Forelimb muscle (tissue), 1 donor: ENCODE results near the gene BBLN. TPM values are rescaled to one million over a fixed set of nuclear protein-coding genes. Genes with fewer than 3 reads are reported as not detected.

Experiments
- DNase-seq: peaks from one replicate; pipeline ENCODE4 v3.0.0-alpha.2; 2013; ENCODE audit warnings: low read depth
- polyA plus RNA-seq: library from polyadenylated mRNA; unstranded; fragments of 120-200 nt; gene quantifications from one replicate; pipeline ENCODE4 v1.2.1, GENCODE V29; 2013; ENCODE audit not compliant: insufficient read length

Gene BBLN
- polyA plus RNA-seq, 1 donor: 28.3 TPM

DNA sequence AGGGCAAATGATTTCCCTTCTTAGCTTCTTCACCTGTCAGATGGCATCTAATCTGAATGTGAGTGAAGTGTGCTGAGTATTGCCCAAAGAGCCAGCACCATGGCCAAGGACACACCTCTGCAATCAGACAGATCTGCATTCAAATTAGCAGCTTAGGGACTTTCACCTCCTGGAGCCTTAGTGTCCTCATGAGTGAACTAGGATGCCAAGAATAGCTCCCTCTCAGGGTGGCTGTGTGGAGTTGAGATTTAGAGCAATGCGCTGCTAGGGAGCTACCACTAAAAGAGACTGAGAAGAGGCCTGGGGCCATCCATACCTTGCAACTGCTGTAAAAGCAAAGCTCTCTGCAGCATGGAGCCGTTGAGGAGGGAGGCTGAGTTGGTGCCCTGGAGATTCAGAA, 29.9 kb downstream of the BBLN start:
- DNase-seq: no peak

- no peak for DNase-seq
These were observed 30.7 kb downstream of the BBLN start for GRCh38 chr9:128190516-128191405.

DNA sequence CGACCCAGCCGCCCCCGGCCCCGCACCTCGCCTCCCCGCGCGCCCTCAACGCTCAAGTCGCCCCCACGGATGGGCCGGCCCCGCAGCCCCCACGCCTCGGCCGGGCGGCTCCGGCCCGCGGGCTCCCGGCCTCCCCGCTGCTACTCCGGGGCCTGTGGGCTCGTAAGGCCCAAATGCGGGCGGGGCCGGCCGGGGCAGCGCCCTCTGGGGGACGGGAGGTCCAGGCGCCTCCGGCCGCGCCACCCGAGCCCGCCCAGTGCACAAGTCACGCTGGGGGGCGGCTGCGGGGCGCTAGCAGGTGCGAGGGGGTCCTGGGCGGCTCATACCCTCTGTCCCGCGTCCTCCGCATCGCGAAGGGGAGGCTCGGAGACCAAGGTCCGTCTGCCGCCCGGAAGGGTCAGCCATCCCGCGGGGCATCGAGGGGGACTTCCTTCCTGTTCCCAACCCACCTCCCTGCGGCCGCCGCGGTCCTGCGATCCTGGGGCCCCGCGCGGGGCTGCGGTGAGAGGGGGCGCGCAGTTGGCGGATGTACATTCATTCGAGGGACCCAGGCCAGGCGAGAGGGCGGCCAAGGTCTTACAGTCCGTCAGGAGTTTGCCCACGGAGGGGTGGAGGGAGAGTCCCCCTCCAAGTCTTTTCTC, 31.5 kb downstream of the BBLN start, which contains the start of gene CIZ1:
Gene CIZ1, minus strand, starts transcription at position 167 of the 641 bp plus-strand sequence. CDS start 715 bp downstream, outside the sequence.
- no peak for DNase-seq

DNA sequence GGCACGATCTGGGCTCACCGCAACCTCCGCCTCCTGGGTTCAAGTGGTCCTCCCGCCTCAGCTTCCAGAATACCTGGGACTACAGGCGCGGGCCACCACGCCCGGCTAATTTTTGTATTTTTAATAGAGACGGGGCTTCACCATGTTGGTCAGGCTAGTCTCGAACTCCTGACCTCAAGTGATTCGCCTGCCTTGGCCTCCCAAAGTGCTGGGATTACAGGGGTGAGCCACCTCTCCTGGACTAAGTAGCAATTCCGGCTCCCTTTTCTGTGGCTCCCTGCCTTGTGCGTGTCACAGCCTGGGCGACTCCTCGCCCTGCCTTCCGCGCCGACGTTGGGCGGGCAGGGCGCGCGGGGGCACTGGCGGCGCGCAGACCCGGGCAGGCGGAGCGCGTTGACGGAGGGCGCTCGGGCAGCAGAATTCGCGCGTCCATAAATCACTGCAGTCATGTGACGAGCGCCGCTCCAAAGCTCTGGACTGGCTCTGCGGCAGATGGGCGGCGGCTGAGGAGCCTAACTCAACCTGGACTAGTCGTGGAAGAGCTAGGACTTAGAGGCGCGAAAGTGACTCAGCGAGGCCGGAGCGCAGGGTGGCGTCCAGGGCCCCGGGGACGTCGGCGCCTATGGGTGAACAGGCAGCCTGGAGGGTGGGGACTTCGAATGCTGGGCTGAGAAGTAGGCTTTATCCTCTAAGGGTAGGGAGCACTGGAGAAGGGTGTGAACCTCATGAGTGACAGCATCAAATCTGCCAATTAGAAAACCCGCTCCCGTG, 32.7 kb downstream of the BBLN start:
- no peak for DNase-seq

DNA sequence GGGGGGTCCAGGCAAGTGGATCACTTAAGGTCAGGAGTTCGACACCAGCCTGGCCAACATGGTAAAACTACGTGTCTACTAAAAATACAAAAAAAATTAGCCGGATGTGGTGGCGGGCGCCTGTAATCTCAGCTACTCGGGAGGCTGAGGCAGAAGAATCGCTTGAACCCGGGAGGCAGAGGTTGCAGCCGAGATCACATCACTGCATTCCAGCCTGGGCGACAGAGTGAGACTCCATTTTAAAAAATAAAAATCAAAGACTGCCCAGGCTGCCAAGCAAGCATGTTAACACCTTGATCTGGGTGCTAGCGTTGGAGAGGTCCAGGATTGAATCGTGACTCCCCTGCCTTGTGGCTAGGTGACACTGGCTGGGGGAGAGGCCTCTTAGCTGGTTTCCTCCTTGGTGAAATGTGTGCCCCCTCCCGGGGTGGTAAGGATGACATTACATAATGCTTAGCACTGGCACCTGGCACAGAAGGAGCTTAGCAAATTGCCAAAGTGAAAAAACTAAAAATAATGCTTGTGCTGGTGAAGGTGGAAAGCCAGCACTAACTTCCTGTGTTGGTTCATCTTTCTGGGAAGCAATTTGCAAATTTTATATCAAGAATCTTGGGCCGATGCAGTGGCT, 33.5 kb downstream of the BBLN start:
- DNase-seq: no peak

DNA sequence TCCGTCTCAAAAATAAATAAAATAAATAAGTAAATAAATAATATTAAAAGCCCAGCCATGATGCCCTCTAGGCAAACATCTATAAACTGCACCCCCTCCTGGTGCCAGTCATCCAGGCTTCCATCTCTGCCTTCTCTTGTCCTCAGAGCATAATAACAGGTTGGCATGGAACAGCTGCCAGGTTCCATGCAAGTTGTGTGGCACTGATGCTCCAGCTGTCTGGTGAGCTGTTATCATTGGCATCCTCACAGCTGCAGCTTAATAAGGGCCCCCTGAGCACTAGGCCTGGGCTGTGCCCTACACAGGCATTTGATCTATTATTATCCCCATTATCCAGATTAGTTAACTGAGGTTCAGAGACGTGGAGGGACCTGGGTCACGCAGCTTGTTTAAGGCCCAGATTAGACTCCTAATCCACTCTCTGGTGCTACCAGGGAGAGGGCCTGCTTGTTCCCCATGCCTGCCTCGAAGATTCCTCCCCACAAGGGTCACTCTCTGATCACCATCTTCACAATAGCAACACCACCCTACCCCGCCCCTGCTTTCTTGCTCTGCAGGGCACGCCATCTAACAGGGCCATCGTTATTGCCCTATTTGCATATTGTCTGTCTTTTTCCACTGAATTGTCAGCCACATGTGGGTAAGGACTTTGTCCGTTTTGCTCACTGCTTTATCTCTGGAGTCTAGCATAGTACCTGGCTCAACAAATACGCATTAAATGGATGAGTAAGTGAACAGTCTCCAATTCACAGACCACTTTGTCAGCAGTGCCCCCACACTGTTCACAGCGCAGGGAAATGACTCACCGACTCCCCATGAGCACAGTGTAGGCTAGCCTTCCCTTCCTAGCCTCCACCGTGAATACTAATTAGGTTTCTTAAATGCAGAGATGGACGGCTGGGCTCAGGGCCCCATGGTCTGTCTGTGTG, 41.6 kb downstream of the BBLN start:
- DNase-seq: no peak

- DNase-seq: no peak
These were observed 42.6 kb downstream of the BBLN start for GRCh38 chr9:128202648-128203023.

- no peak for DNase-seq
These were observed 43.1 kb downstream of the BBLN start, which contains the start of gene DNM1 for GRCh38 chr9:128203024-128203706. TSS of gene DNM1 (plus strand) at chr9:128203379. CDS start at chr9:128203471, 92 bp downstream.

- no peak for DNase-seq
These were observed 43.9 kb downstream of the BBLN start for GRCh38 chr9:128203707-128204551.

DNA sequence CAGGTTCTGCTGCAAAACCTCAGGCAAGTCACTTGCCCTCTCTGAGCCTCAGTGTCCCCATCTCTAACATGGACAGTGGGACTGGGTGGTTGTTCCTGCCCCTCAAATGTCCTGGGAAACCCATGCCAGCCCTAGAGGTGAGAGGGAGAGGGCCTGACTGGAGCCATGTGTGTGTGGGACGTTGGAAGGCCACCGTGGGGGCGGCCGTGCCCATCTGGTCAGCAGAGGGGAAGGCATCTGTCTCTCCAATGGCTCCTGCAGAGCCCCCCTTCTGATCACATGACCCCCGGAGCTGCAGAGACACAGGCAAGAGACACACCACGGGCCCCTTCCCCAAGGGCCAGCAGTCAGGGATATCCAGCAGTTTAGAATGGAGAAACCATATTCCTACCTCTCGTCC, 44.8 kb downstream of the BBLN start:
- no peak for DNase-seq

GRCh38 chr9:128205296-128205944, 45.4 kb downstream of the BBLN start:
- no peak for DNase-seq

DNA sequence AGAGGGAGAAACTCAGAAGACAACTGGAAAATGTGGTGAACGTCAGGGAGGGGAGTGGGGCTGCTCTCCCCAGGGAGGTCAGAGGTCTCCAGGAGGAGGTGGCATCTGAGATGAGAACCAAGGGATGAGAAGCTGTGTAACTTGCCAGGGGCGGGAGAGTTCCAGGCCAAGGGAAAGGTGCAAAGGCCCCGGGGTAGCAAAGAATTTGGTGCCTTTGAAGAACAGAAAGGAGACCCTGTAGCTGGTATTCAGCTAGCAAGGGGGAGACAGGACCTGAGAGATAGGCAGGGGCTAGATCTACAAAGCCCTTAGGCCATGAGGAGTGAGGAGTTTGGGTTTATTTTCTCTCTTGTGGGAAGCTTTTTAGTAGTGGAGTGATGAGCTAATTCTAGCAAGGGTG, 46.4 kb downstream of the BBLN start:
- DNase-seq: no peak

DNA sequence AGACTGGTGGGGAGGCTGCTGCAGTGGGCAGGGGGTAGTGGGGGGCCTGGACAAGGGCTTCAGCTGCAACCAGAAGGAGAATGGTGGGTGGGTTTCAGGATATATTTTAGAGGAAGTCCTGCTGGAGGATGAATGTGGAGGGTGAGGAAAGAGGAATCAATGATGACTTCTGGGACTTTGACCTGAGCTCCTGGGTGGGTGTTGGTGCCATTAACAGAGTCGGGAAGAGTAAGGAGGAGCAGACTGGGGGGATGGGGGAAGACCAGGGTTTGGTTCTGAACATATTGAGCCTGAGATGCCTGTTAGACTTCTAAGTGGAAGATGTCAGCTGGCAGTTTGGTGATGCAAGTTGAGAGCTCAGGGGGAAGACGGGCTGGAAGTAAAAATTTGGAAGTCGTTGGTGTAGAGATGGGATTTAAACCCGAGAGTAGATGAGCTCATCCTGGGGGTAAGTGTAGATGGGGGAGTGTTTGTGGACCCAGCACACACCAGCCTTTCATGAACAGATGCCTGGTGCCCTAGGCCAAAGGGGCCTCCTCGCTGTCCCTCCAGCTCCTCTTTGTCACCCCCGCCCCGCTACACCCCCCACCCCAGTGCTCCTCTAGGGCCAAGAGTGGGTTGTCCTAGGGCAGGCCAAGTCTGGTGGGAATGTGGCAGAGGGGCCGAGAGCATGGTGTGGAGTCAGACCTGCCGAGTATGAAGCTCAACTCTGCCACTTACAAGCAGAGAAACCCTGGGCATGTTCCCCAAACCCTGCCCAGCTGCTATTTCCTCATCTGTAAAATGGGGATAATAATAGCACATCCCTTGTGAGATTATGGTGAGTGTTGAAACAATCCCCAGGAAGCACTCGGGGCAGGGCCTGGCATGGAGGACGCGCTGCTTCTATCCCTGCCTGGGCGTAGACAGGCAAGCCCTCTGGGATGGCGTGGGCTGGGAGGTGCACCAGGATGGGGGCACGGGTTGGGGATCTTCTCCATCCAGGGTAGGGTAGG, 47.1 kb downstream of the BBLN start:
- DNase-seq: no peak

DNA sequence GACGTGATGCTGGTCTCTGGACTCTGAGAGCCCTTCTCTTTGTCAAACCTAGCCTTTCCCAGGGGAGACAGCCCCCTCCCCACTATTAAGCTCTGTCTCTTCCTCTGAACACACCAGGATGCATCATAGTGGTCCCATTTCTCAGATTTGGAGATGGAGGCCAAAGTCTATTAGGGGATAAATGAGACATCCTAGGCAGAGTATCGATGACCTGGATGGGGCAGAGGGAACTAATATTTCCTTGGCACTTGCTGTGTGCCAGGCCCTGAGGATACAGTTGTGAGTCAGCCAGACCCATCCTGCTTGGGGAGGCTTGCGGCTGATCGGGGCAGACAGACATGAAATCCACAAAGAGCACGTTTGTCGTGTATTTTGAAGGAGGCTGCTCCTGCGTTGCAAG, 48.3 kb downstream of the BBLN start:
- DNase-seq: no peak

DNA sequence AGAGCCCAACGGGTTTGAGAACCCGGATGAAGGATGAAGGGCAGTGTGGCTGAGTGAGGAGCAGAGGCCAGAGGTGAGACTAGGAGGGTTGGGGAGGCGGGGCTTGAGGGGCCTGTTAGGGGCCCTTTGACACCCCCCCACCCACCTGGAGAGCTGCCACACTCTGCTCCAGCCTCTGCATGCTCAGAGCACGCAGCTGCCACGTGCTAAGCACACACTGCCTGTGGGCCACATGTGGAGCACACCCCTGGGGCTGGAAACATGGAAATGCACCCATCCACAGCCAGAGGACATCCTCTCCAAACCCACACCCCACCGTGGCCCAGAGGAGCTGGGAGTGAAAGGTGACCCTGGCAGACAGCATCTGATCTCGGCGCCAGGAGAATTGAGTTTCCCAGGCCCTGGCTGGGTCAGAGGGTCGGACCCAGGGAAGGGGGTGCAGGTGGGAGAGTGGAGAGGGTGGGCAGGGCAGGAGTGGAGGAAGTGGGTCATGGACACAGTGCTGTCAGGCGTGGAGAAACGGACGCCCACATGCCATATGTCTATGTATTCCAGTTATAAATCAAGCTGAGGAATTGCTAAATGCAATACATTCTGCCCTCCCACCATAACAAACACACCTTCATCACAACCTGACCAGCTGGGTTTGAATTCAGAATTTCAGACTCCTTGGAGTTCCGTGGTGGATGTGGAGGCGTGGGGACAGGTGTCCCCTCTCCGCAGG, 49.0 kb downstream of the BBLN start:
- no peak for DNase-seq

DNA sequence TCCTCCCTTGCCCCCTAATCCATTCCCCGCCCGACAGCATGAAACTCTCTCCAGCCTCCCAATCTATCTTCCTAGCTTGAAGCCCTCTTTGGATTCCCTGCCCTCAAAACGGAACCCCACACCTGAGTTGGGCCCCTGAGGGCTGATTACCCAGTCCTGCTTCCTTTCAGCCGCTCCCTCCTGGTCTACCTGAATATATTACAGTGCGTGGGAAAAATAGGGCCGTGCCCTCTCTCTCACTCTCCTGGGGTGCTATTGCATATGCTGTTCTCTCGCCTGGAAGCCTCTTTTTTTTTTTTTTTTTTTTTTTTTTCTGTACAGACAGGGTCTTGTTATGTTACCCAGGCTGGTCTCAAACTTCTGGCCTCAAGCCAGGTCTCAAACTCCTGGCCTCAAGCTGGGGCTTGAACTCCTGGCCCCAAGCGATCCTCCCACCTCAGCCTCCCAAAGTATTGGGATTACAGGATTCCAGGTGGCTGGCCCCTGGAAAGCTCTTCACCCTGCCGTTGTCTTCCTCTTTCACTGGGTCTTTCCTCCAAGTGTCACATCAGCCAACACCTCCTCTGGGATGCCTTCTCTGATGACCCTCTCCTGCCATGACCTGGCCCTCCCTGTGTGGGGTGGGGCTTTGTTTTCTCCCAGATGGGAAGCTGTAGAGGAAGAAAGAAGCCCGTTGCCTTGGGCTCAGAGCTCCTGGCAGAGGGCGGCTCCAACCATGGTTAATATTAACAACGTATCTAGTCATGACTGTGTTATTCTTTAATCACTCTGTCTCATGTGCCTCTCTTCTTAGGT, 51.3 kb downstream of the BBLN start:
- DNase-seq: no peak
